Heart left ventricle (tissue), 16 donors: Measurements from ENCODE around the gene OSTF1. TPM values are rescaled to one million over a fixed set of nuclear protein-coding genes. Genes with fewer than 3 reads are reported as not detected.
A peak's percentile ranks its signal among the peaks of the same experiment; 100 is the strongest.

Source experiments
- ATAC-seq, 4 donors: fragments of 200-7000 bp; cut with Tn5 transposase; one replicate each; pipeline ENCODE4 v1.9.1; 2020 to 2022; ENCODE audit warnings: moderate library complexity in 4 of 4, mild to moderate bottlenecking in 3 of 4, moderate number of reproducible peaks in 1 of 4
- DNase-seq, 5 donors: peaks; one replicate each; pipeline ENCODE4 v3.0.0-alpha.2; 2020
- H3K27ac ChIP-seq, 12 donors: fragments of 200-600 bp; sonication (generic) in 4 of 12; one replicate each; pipeline versions ENCODE4 v1.5.0 to v1.8.0; 2016 to 2022; ENCODE audit warnings: mild to moderate bottlenecking in 2 of 12
- H3K27me3 ChIP-seq, 9 donors: fragments of 200-600 bp; sonication (generic) in 2 of 9; one replicate each; pipeline versions ENCODE4 v1.5.1 to v1.8.0; 2016 to 2022; ENCODE audit warnings: mild to moderate bottlenecking in 3 of 9
- H3K36me3 ChIP-seq, 9 donors: fragments of 200-600 bp; sonication (generic) in 2 of 9; one replicate each; pipeline versions ENCODE4 v1.5.0 to v1.8.0; 2018 to 2022; ENCODE audit warnings: mild to moderate bottlenecking in 2 of 9
- H3K4me1 ChIP-seq, 12 donors: fragments of 200-600 bp; sonication (generic) in 4 of 12; one replicate each; pipeline versions ENCODE4 v1.5.0 to v1.8.0; 2016 to 2022; ENCODE audit warnings: mild to moderate bottlenecking in 3 of 12
- H3K4me3 ChIP-seq, 12 donors: fragments of 200-600 bp; sonication (generic) in 4 of 12; one replicate each; pipeline versions ENCODE4 v1.5.0 to v1.8.0; 2017 to 2022; ENCODE audit warnings: mild to moderate bottlenecking in 9 of 12, moderate library complexity in 4 of 12
- H3K9me3 ChIP-seq, 12 donors: fragments of 200-600 bp; sonication (generic) in 4 of 12; one replicate each; pipeline versions ENCODE4 v1.5.0 to v1.8.0; 2016 to 2022; ENCODE audit warnings: mild to moderate bottlenecking in 1 of 12
- CTCF ChIP-seq, 12 donors: fragments of 200-600 bp; sonication (generic) in 4 of 12; IDR thresholded peaks; one replicate each; pipeline versions ENCODE4 v1.5.0 to v1.8.0; 2018 to 2022; ENCODE audit warnings: antibody characterized with exemption in 12 of 12, mild to moderate bottlenecking in 5 of 12
- POLR2A ChIP-seq, 2 donors: fragments of 450-650 bp; IDR thresholded peaks; one replicate each; pipeline ENCODE4 v1.6.1; 2017; ENCODE audit warnings: antibody characterized with exemption in 2 of 2, mild to moderate bottlenecking in 2 of 2, moderate library complexity in 2 of 2
- WGBS, 4 donors: extraction: QIAGEN DNeasy Blood & Tissue Kit in 2 of 4; methylation state at CpG; one replicate each; pipeline versions ENCODE4 v1.1.5 to v1.1.7; 2013 to 2018; 5-methylcytosine and 5-hydroxymethylcytosine counted together
- intact Hi-C, 10 donors: fragments of 100-400 bp; cut with DNase I; formaldehyde crosslinking; loops; one replicate each; pipeline versions ENCODE4 v1.11.1 to v1.14.2; 2022
- long read RNA-seq, 3 donors: library from polyadenylated mRNA; unstranded; transcript quantifications; one replicate each; pipeline ENCODE4 v2.0.0, GENCODE V29; 2020 to 2021
- polyA plus RNA-seq, 2 donors: library from polyadenylated mRNA; stranded (reverse); fragments of 200-250 nt; gene quantifications; one replicate each; pipeline ENCODE4 v1.2.3, GENCODE V29; 2013
- total RNA-seq, 9 donors: library from RNA; depleted of rRNA in 2 of 9; stranded (reverse); fragments of >200 nt in 2 of 9; fragmentation: NEBNext Ultra II Directional in 3 of 9; extraction: Animal tissue kit (Norgen Biotek cat#: 25700) in 3 of 9; gene quantifications; one replicate each; pipeline versions ENCODE4 v1.1.0 to v1.2.4, GENCODE V29; 2016 to 2023
- donor health status: ischemic (EF 13 %, LVEDD 7.1; RV severe dilation, severe dysfunction).
- donor health status: healthy with polysubstance abuse.
- donor health status: DM: no; HTN: yes; CAD: no.
- donor health status: DM: no; HTN: no; CAD: no.
- donor health status: ischemic (EF 25% LVEDD 6.9; RV normal size, moderate dysfunction).
- donor health status: ischemic (EF 25% LVEDD 5.7; RV mildly dilated, moderate dysfunction).
- donor health status: healthy.
- donor health status: DM: yes; HTN: yes; CAD: no.
- donor health status: ischemic (EF 35%, LVEDD 5.7; RV mildly dilated, moderate dysfunction).
- donor health status: nonischemic (EF 11% LVEDD 7.7; RV severe dilation, severe dysfunction).
- donor health status: DM: yes; HTN: yes; CAD: no.
- donor health status: PGD.
- donor health status: ischemic (EF 29% LVEDD 5.4; RV normal size, mild dysfunction).
- donor health status: nonischemic (EF 23%, LVEDD 6.1; RV moderate dilation, normal function).

OSTF1 gene
- total RNA-seq = 10 to 100 TPM; 16.7 to 53.6 (median 23.9) TPM
- polyA plus RNA-seq = 10 to 100 TPM; 19.8 to 26.9 TPM
- long read RNA-seq, donor 1, transcript OSTF1-201 (10 exons, 1,319 nt) = major isoform, 23 of 26 reads
- long read RNA-seq, donor 1, partial matches to known transcripts = 1 of 26 reads
- long read RNA-seq, donor 1, other reads (novel, unspliced or antisense) = 2 of 26 reads
- long read RNA-seq, donor 2, transcript OSTF1-201 (10 exons, 1,319 nt) = major isoform, 75 of 91 reads
- long read RNA-seq, donor 2, partial matches to known transcripts = 2 of 91 reads
- long read RNA-seq, donor 2, other reads (novel, unspliced or antisense) = 14 of 91 reads
- long read RNA-seq, donor 3, transcript OSTF1-201 (10 exons, 1,319 nt) = major isoform, 15 of 19 reads
- long read RNA-seq, donor 3, partial matches to known transcripts = 1 of 19 reads
- long read RNA-seq, donor 3, other reads (novel, unspliced or antisense) = 3 of 19 reads

GRCh38 chr9:75087824-75088645 lies at the start of gene OSTF1, which contains the start of gene NMRK1:
Gene OSTF1 (plus strand): TSS chr9:75088514. CDS start chr9:75088693, 179 bp downstream.
Gene NMRK1 (minus strand): TSS chr9:75088155. CDS start chr9:75083115, 5,040 bp downstream.
- Histone ChIP-seq H3K27me3 (no peaks in the 10 kb centered on the region), H3K9me3 (no peaks in the 10 kb centered on the region), H3K4me3 (peak within 1 kb of the TSS; percentile 78 to 99 (median 95)), H3K4me1 (peaks cover 0 to 78% (median 43%) of the 10 kb centered on the region in 12 donors), H3K27ac (peak within 1 kb of the TSS; percentile 81 to 99 (median 96)), H3K36me3 (peaks cover 0 to 1% (median 0%) of the 10 kb centered on the region in 9 donors)
- DNase-seq (peak; percentile 97 to 98 (median 97)), ATAC-seq (peak; percentile 91 to 98 (median 94))
- TF ChIP-seq POLR2A (IDR thresholded peaks at IDR 0.05) = peak; percentile 64 to 90
- peak in 3 of 12 donors; percentile 2 to 23 (median 13) for TF ChIP-seq CTCF (IDR thresholded peaks at IDR 0.05)
- WGBS, 4 donors = 0% methylated on average over 22 to 93 of the region's 93 CpGs
- intact Hi-C loops = loop anchor here in 7 of 10 donors (5.0 to 10.0 kb wide), 4 partner anchors 61 to 136 kb away; partner anchors contain the start of genes C9orf40 (in 6 of the 7) and CARNMT1 (in 2 of the 7)

- no peaks in the 10 kb centered on the region for H3K9me3 ChIP-seq
- no peaks in the 10 kb centered on the region for H3K36me3 ChIP-seq
- intact Hi-C loops = no loop called here
- WGBS, 4 donors = 65 to 75% (median 70%) methylated on average over 3 of the region's 3 CpGs
- H3K27ac ChIP-seq = no peak overlapping the region
- H3K4me3 ChIP-seq = no peak overlapping the region
- DNase-seq (no peak), ATAC-seq (peak in 1 of 4 donors; percentile 83)
- peaks cover 0 to 7% (median 0%) of the 10 kb centered on the region in 9 donors for H3K27me3 ChIP-seq
- no peak for TF ChIP-seq CTCF (IDR thresholded peaks at IDR 0.05)
- TF ChIP-seq POLR2A (IDR thresholded peaks at IDR 0.05) = no peak
- no peaks in the 10 kb centered on the region for H3K4me1 ChIP-seq
Observed at GRCh38 chr9:75039009-75039408, 49.3 kb upstream of the OSTF1 start.

GRCh38 chr9:75039801-75040200 lies 48.5 kb upstream of the OSTF1 start:
- 50 to 75% (median 67%) methylated on average over 3 of the region's 3 CpGs for WGBS, 4 donors
- no peak overlapping the region for H3K27ac ChIP-seq
- H3K36me3 ChIP-seq = no peaks in the 10 kb centered on the region
- H3K27me3 ChIP-seq = peaks cover 0 to 7% (median 0%) of the 10 kb centered on the region in 9 donors
- no peak for TF ChIP-seq POLR2A (IDR thresholded peaks at IDR 0.05)
- TF ChIP-seq CTCF (IDR thresholded peaks at IDR 0.05) = no peak
- H3K4me3 ChIP-seq = no peak overlapping the region
- ATAC-seq = no peak
- intact Hi-C loops = no loop called here
- no peaks in the 10 kb centered on the region for H3K9me3 ChIP-seq
- no peak for DNase-seq
- H3K4me1 ChIP-seq = no peaks in the 10 kb centered on the region
